Right kidney (tissue), 1 donor: ENCODE results near the gene HTR3C.

Source experiments
- DNase-seq: peaks from one replicate; pipeline ENCODE4 v3.0.0-alpha.2; 2016

Gene HTR3C

GRCh38 chr3:184096811-184097383 lies 44.0 kb downstream of the HTR3C start, which contains the start of gene HTR3E:
TSS of gene HTR3E (plus strand) at chr3:184097064. CDS start at chr3:184097530, 466 bp downstream.
- DNase-seq, result no peak

DNA sequence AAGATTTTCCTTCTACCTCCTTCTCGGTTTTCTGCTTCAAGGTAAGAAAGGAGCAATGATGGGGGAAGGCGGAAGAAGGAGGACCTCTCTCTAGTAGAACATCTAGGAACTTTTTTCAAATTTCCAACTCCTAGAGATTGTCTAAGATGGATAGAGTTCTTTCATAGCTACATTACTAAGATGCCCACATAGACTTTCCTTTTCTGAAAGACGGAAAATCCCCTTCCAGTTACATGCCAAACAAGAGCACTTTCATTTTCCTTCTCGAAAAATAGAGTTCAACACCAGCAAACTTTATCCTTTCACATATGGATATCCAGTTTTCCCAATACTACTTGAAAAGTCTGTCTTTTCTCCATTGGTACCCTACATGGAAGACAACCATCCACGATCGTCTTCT lies 44.7 kb downstream of the HTR3C start:
- DNase-seq, result no peak

- DNase-seq, result no peak
These were observed 47.2 kb downstream of the HTR3C start for GRCh38 chr3:184099806-184100686.
